Psoas muscle (tissue), 8 donors: ENCODE results near the gene TUBGCP6. TPM values are rescaled to one million over a fixed set of nuclear protein-coding genes. Genes with fewer than 3 reads are reported as not detected.

ENCODE experiments used
- ATAC-seq, 4 donors: fragments of 200-7000 bp; cut with Tn5 transposase; one replicate each; pipeline ENCODE4 v1.9.1; 2020; ENCODE audit warnings: moderate library complexity in 3 of 4, mild to moderate bottlenecking in 2 of 4
- DNase-seq, 2 donors: peaks; one replicate each; pipeline ENCODE4 v3.0.0-alpha.2; 2020
- H3K27ac ChIP-seq: fragments of 200-600 bp; one replicate; pipeline ENCODE4 v1.8.0; 2022
- H3K27me3 ChIP-seq, 3 donors: fragments of 200-600 bp in 1 of 3; one replicate each; pipeline versions ENCODE4 v1.6.1 to v1.8.0; 2013 to 2022; ENCODE audit warnings: low read length in 2 of 3, mild to moderate bottlenecking in 2 of 3, moderate library complexity in 1 of 3; ENCODE audit not compliant: insufficient read depth in 3 of 3
- H3K36me3 ChIP-seq, 2 donors: fragments of 200-600 bp in 1 of 2; one replicate each; pipeline versions ENCODE4 v1.6.1 to v1.8.0; 2013 to 2022; ENCODE audit warnings: low read depth in 1 of 2, mild to moderate bottlenecking in 1 of 2, moderate library complexity in 1 of 2; ENCODE audit not compliant: insufficient read depth in 1 of 2
- H3K4me1 ChIP-seq: fragments of 200-600 bp; one replicate; pipeline ENCODE4 v1.8.0; 2022
- H3K4me3 ChIP-seq: fragments of 200-600 bp; one replicate; pipeline ENCODE4 v1.8.0; 2022; ENCODE audit warnings: mild to moderate bottlenecking
- H3K9me3 ChIP-seq: fragments of 200-600 bp; one replicate; pipeline ENCODE4 v1.8.0; 2022
- CTCF ChIP-seq: fragments of 200-600 bp; IDR thresholded peaks from one replicate; pipeline ENCODE4 v1.8.0; 2022; ENCODE audit warnings: antibody characterized with exemption
- WGBS, 3 donors: extraction: QIAGEN DNeasy Blood & Tissue Kit; methylation state at CpG; one replicate each; pipeline versions ENCODE4 v1.1.6 to v1.1.7; 2013; 5-methylcytosine and 5-hydroxymethylcytosine counted together
- intact Hi-C, 2 donors: fragments of 100-400 bp; cut with DNase I; formaldehyde crosslinking; loops; one replicate each; pipeline versions ENCODE4 v1.11.0 to v1.14.2; 2022
- polyA plus RNA-seq, 3 donors: library from polyadenylated mRNA; stranded (reverse); fragments of 200-250 nt; gene quantifications; one replicate each; pipeline ENCODE4 v1.2.3, GENCODE V29; 2013
- total RNA-seq, 4 donors: library from RNA; stranded (reverse); fragmentation: NEBNext Ultra II Directional in 2 of 4; extraction: Animal tissue kit (Norgen Biotek cat#: 25700) in 2 of 4; gene quantifications; one replicate each; pipeline versions ENCODE4 v1.2.1 to v1.2.4, GENCODE V29; 2021 to 2023
- donor health status: healthy with polysubstance abuse.
- donor health status: DM: no; HTN: no; CAD: no; lungs with moderate emphysema.
- donor health status: Bipolar disorder and iron deficiency.
- donor health status: healthy.
- donor health status: DM: yes; HTN: yes; CAD: no.
- donor health status: DM: no; HTN: no; CAD: no.
- donor health status: DM: no; HTN: no; CAD: no.
- donor health status: DM: yes; HTN: yes; CAD: no.

The TUBGCP6 gene
- total and polyA plus RNA-seq, 7 donors = 9.5 to 21.8 (median 18.0) TPM

GRCh38 chr22:50186181-50186714, 58.6 kb downstream of the TUBGCP6 start:
- peaks cover 26% of the 10 kb centered on the region for H3K4me1 ChIP-seq
- H3K4me3 ChIP-seq = peak overlapping the region; percentile 79
- intact Hi-C loops = loop anchor here in 1 of 2 donors (10.0 kb wide), 1 partner anchor 261 kb away; no protein-coding TSS in a partner anchor
- TF ChIP-seq CTCF = no peak
- no peaks in the 10 kb centered on the region for H3K27me3 ChIP-seq
- H3K27ac ChIP-seq = peak overlapping the region; percentile 48
- peak in 2 of 4 donors; percentile 13 to 27 for ATAC-seq
- no peaks in the 10 kb centered on the region for H3K36me3 ChIP-seq
- H3K9me3 ChIP-seq = no peaks in the 10 kb centered on the region
- peak; percentile 30 to 59 for DNase-seq
- WGBS, 3 donors = 0 to 4% (median 2%) methylated on average over 5 to 47 of the region's 47 CpGs

- no peaks in the 10 kb centered on the region for H3K36me3 ChIP-seq
- peaks cover 26% of the 10 kb centered on the region for H3K4me1 ChIP-seq
- no peaks in the 10 kb centered on the region for H3K27me3 ChIP-seq
- WGBS, 3 donors = 2 to 3% (median 2%) methylated on average over 27 to 88 of the region's 90 CpGs
- ATAC-seq (peak; percentile 84 to 92 (median 90)), DNase-seq (peak; percentile 92 to 95)
- intact Hi-C loops = loop anchor here in 1 of 2 donors (10.0 kb wide), 1 partner anchor 261 kb away; no protein-coding TSS in a partner anchor
- H3K4me3 ChIP-seq = peak within 1 kb of the TSS; percentile 79
- TF ChIP-seq CTCF = no peak
- H3K9me3 ChIP-seq = no peaks in the 10 kb centered on the region
- peak within 1 kb of the TSS; percentile 60 for H3K27ac ChIP-seq
Measured at GRCh38 chr22:50185375-50186087, 59.3 kb downstream of the TUBGCP6 start, which contains the start of gene TRABD. TRABD (plus strand) TSS chr22:50185913; CDS start chr22:50193061, 7,148 bp downstream.

GRCh38 chr22:50184902-50185374, 59.9 kb downstream of the TUBGCP6 start:
- DNase-seq (peak in 1 of 2 donors; percentile 71), ATAC-seq (peak in 2 of 4 donors; percentile 4 to 23)
- H3K4me1 ChIP-seq = peaks cover 23% of the 10 kb centered on the region
- no peaks in the 10 kb centered on the region for H3K36me3 ChIP-seq
- no peak for TF ChIP-seq CTCF
- peak overlapping the region; percentile 79 for H3K4me3 ChIP-seq
- H3K9me3 ChIP-seq = no peaks in the 10 kb centered on the region
- intact Hi-C loops = loop anchor here in 1 of 2 donors (10.0 kb wide), 1 partner anchor 260 kb away; no protein-coding TSS in a partner anchor
- peak overlapping the region; percentile 60 for H3K27ac ChIP-seq
- 26 to 31% (median 29%) methylated on average over 21 to 63 of the region's 63 CpGs for WGBS, 3 donors
- peaks cover 0 to 2% (median 0%) of the 10 kb centered on the region in 3 donors for H3K27me3 ChIP-seq

GRCh38 chr22:50184004-50184901, 60.6 kb downstream of the TUBGCP6 start:
- peaks cover 16% of the 10 kb centered on the region for H3K4me1 ChIP-seq
- H3K27ac ChIP-seq = no peak overlapping the region
- peaks cover 0 to 9% (median 0%) of the 10 kb centered on the region in 3 donors for H3K27me3 ChIP-seq
- TF ChIP-seq CTCF = no peak
- ATAC-seq (peak in 1 of 4 donors; percentile 14), DNase-seq (peak; percentile 74 to 80)
- whole genome bisulfite sequencing, 3 donors = 53 to 64% (median 55%) methylated on average over 32 of the region's 32 CpGs
- H3K9me3 ChIP-seq = no peaks in the 10 kb centered on the region
- intact Hi-C loops = loop anchor here in 1 of 2 donors (10.0 kb wide), 1 partner anchor 259 kb away; no protein-coding TSS in a partner anchor
- H3K36me3 ChIP-seq = no peaks in the 10 kb centered on the region
- H3K4me3 ChIP-seq = peak overlapping the region; percentile 79
